Mucosa of rectum (tissue), 2 donors: ENCODE data around the gene PACSIN3.

Source experiments
- H3K27ac ChIP-seq, 2 donors: one replicate each; pipeline ENCODE4 v1.7.0; 2013; ENCODE audit warnings: inconsistent platforms in 2 of 2, low read depth in 2 of 2, low read length in 2 of 2
- H3K27me3 ChIP-seq, 2 donors: one replicate each; pipeline ENCODE4 v1.7.0; 2013; ENCODE audit warnings: low read length in 2 of 2; ENCODE audit not compliant: control insufficient read depth in 2 of 2, insufficient read depth in 2 of 2
- H3K36me3 ChIP-seq, 2 donors: one replicate each; pipeline ENCODE4 v1.7.0; 2013; ENCODE audit warnings: low read length in 2 of 2; ENCODE audit not compliant: control insufficient read depth in 2 of 2, insufficient read depth in 2 of 2
- H3K4me1 ChIP-seq, 2 donors: one replicate each; pipeline ENCODE4 v1.7.0; 2013; ENCODE audit warnings: low read length in 2 of 2, mild to moderate bottlenecking in 1 of 2; ENCODE audit not compliant: control insufficient read depth in 2 of 2, insufficient read depth in 2 of 2
- H3K4me3 ChIP-seq, 2 donors: one replicate each; pipeline ENCODE4 v1.7.0; 2013; ENCODE audit warnings: low read length in 2 of 2
- H3K9ac ChIP-seq, 2 donors: one replicate each; pipeline ENCODE4 v1.7.0; 2013; ENCODE audit warnings: low read length in 2 of 2, low read depth in 1 of 2, mild to moderate bottlenecking in 1 of 2
- H3K9me3 ChIP-seq, 2 donors: one replicate each; pipeline ENCODE4 v1.7.0; 2013; ENCODE audit warnings: low read length in 2 of 2; ENCODE audit not compliant: control insufficient read depth in 2 of 2
- donor health status: healthy.
- donor health status: Normal muscosa, but diverticular disease.

The PACSIN3 gene

GRCh38 chr11:47164321-47164720 lies 21.9 kb downstream of the PACSIN3 start:
- Histone ChIP-seq H3K9ac (no peak overlapping the region), H3K27me3 (no peaks in the 10 kb centered on the region), H3K4me3 (no peak overlapping the region), H3K4me1 (no peaks in the 10 kb centered on the region), H3K27ac (no peak overlapping the region), H3K36me3 (peaks cover 48 to 57% of the 10 kb centered on the region in 2 donors), H3K9me3 (no peaks in the 10 kb centered on the region)

DNA sequence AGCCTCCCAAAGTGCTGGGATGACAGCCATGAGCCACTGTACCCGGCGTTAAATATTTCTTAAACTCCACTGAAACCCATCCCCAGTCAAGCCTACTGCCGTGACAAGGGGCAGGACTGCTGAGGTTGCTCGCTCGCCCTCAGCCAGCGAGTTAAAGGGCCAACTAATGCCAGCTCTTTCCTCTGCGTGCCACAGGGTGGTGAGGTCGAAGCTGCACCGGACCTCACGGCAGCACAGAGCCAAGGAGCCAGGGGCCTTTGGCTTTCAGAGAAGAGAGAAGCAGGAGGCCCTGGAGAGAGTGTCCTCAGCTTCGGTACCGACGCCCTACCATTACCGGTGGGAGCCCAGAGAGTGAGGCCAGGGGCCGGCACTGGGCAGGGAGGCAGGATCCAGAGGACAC lies 22.3 kb downstream of the PACSIN3 start:
- no peak overlapping the region for H3K27ac ChIP-seq
- no peaks in the 10 kb centered on the region for H3K27me3 ChIP-seq
- H3K4me3 ChIP-seq = no peak overlapping the region
- peaks cover 48 to 55% of the 10 kb centered on the region in 2 donors for H3K36me3 ChIP-seq
- H3K9ac ChIP-seq = no peak overlapping the region
- no peaks in the 10 kb centered on the region for H3K9me3 ChIP-seq
- no peaks in the 10 kb centered on the region for H3K4me1 ChIP-seq

- H3K9me3 ChIP-seq = no peaks in the 10 kb centered on the region
- no peaks in the 10 kb centered on the region for H3K27me3 ChIP-seq
- H3K4me1 ChIP-seq = no peaks in the 10 kb centered on the region
- H3K9ac ChIP-seq = no peak overlapping the region
- peaks cover 44 to 53% of the 10 kb centered on the region in 2 donors for H3K36me3 ChIP-seq
- H3K4me3 ChIP-seq = no peak overlapping the region
- H3K27ac ChIP-seq = no peak overlapping the region
Measured at GRCh38 chr11:47163193-47163592, 23.0 kb downstream of the PACSIN3 start.

- no peak overlapping the region for H3K9ac ChIP-seq
- H3K4me3 ChIP-seq = no peak overlapping the region
- no peak overlapping the region for H3K27ac ChIP-seq
- H3K27me3 ChIP-seq = no peaks in the 10 kb centered on the region
- no peaks in the 10 kb centered on the region for H3K4me1 ChIP-seq
- peaks cover 36 to 48% of the 10 kb centered on the region in 2 donors for H3K36me3 ChIP-seq
- no peaks in the 10 kb centered on the region for H3K9me3 ChIP-seq
Measured at GRCh38 chr11:47162426-47162825, 23.8 kb downstream of the PACSIN3 start.

GRCh38 chr11:47161890-47162289 lies 24.3 kb downstream of the PACSIN3 start:
- H3K9ac ChIP-seq = no peak overlapping the region
- no peak overlapping the region for H3K27ac ChIP-seq
- no peak overlapping the region for H3K4me3 ChIP-seq
- no peaks in the 10 kb centered on the region for H3K4me1 ChIP-seq
- no peaks in the 10 kb centered on the region for H3K27me3 ChIP-seq
- H3K36me3 ChIP-seq = peaks cover 31 to 46% of the 10 kb centered on the region in 2 donors
- H3K9me3 ChIP-seq = no peaks in the 10 kb centered on the region

GRCh38 chr11:47161134-47161854 lies 24.9 kb downstream of the PACSIN3 start:
- H3K36me3 ChIP-seq = peaks cover 25 to 43% of the 10 kb centered on the region in 2 donors
- H3K9me3 ChIP-seq = no peaks in the 10 kb centered on the region
- H3K4me3 ChIP-seq = no peak overlapping the region
- H3K9ac ChIP-seq = no peak overlapping the region
- H3K4me1 ChIP-seq = no peaks in the 10 kb centered on the region
- no peak overlapping the region for H3K27ac ChIP-seq
- H3K27me3 ChIP-seq = no peaks in the 10 kb centered on the region

GRCh38 chr11:47160753-47161133 lies 25.5 kb downstream of the PACSIN3 start:
- Histone ChIP-seq H3K4me1 (no peaks in the 10 kb centered on the region), H3K27me3 (no peaks in the 10 kb centered on the region), H3K9ac (no peak overlapping the region), H3K36me3 (peaks cover 20 to 39% of the 10 kb centered on the region in 2 donors), H3K27ac (no peak overlapping the region), H3K9me3 (no peaks in the 10 kb centered on the region), H3K4me3 (no peak overlapping the region)

DNA sequence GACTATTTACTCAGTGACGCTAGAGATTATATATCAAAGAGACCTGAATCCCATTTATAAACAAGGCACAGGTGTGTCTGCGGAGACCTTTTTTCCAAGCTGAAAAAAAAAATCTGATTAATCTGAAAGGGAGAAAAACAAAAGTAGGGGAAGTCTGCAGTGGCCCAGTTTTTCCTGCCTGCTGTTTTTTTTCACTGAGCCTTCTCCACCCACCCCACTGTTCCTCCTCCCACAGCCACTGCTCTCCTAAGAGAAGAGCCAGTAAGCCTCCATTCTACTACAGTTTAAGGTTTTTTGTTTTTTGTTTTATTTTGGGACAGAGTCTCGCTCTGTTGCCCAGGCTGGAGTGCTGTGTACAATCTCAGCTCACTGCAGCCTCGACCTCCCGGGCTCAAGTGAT lies 28.0 kb downstream of the PACSIN3 start:
- Histone ChIP-seq H3K4me1 (peaks cover 4 to 5% of the 10 kb centered on the region in 2 donors), H3K4me3 (no peak overlapping the region), H3K36me3 (peaks cover 0 to 17% of the 10 kb centered on the region in 2 donors), H3K27me3 (no peaks in the 10 kb centered on the region), H3K27ac (no peak overlapping the region), H3K9ac (no peak overlapping the region), H3K9me3 (no peaks in the 10 kb centered on the region)

DNA sequence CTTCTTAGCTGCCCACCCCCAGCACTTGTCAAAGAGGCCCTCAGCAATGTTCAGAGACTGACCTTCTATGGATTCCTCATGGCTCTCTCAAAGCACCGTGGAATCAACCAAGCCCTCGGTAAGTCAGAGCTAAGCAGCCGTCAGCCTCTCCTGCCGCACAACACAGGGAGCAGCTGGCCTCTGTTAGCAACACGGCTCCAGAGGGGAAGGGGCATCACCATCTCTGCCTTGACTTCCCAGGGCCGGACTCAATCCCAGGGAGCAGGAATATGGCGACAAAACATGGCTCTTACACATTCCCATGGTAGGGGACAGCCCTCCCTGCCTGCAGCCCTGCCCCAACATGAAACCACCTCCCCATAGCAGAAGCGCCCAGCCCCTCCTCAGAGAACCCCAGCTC lies 28.4 kb downstream of the PACSIN3 start:
- Histone ChIP-seq H3K4me1 (peaks cover 9 to 10% of the 10 kb centered on the region in 2 donors), H3K36me3 (peaks cover 0 to 17% of the 10 kb centered on the region in 2 donors), H3K27me3 (no peaks in the 10 kb centered on the region), H3K9me3 (no peaks in the 10 kb centered on the region), H3K9ac (no peak overlapping the region), H3K4me3 (no peak overlapping the region), H3K27ac (no peak overlapping the region)

GRCh38 chr11:47156951-47157350 lies 29.3 kb downstream of the PACSIN3 start:
- no peak overlapping the region for H3K4me3 ChIP-seq
- no peak overlapping the region for H3K9ac ChIP-seq
- no peaks in the 10 kb centered on the region for H3K9me3 ChIP-seq
- H3K27ac ChIP-seq = no peak overlapping the region
- H3K27me3 ChIP-seq = no peaks in the 10 kb centered on the region
- H3K4me1 ChIP-seq = peaks cover 16 to 17% of the 10 kb centered on the region in 2 donors
- peaks cover 0 to 11% of the 10 kb centered on the region in 2 donors for H3K36me3 ChIP-seq
